ENCODE results near the gene ADAMTS9. TPM values are rescaled to one million over a fixed set of nuclear protein-coding genes. Genes with fewer than 3 reads are reported as not detected.

Gene ADAMTS9
- total RNA-seq, 2 donors from 2014 or later: not detected

DNA sequence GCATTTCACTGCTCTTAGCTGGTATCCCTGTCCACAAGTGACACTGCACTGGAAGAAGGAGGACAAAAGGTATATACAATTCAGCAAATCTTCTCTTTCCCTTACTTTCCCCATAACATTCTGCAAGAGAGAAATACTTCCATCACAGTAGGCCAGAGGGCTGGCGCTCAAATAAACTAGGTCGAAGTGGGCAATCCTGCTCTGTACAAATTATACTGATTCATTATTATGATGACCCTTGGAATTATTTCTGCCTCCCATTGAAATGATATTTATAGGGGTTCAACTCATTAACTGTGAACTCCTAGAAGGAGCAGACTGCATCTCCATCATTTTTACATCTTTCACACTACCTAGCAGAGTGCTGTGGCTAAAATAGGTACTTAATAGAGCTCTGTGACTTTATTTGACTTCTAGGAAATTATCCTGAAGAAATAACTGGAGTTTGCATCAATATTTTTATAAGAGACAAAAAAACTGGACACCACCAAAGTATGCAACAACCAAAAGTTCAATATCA lies 80.7 kb downstream of the ADAMTS9 start:
- Mint-ChIP-seq H3K27ac (no peak overlapping the region), H3K4me3 (no peak overlapping the region), H3K36me3 (peaks cover 4% of the 10 kb centered on the region), H3K9me3 (peaks cover 14% of the 10 kb centered on the region), H3K4me1 (ENCODE audit: low read depth in 2 of 2) (no peaks in the 10 kb centered on the region), H3K27me3 (no peaks in the 10 kb centered on the region)
- ATAC-seq (no peak), DNase-seq (ENCODE audit: low spot score) (no peak)

GRCh38 chr3:64604313-64604712 lies 83.5 kb downstream of the ADAMTS9 start:
- H3K27ac Mint-ChIP-seq: no peak overlapping the region
- H3K27me3 Mint-ChIP-seq: no peaks in the 10 kb centered on the region
- H3K9me3 Mint-ChIP-seq: peaks cover 14% of the 10 kb centered on the region
- no peaks in the 10 kb centered on the region for H3K36me3 Mint-ChIP-seq
- H3K4me1 Mint-ChIP-seq (ENCODE audit: low read depth in 2 of 2): no peaks in the 10 kb centered on the region
- ATAC-seq (no peak), DNase-seq (ENCODE audit: low spot score) (no peak)
- H3K4me3 Mint-ChIP-seq: no peak overlapping the region

DNA sequence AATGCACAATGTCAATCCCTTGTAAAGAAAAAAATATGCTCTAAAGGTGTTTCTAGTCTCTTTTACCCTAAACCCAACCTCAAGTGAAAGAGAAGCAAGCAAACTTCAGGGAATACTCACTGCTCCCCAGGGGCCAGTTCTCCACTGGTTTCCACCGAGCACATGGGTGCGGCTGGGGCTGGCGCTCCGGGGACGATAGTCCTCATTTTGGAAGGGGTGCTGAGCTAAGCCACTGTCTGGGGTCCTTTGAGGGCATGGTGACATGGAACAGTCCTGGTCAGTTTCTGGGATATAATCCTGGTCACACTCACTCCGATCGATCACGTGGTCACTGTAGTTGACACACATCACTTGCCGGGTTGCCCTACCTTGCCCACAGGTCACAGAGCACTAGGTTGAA lies 86.0 kb downstream of the ADAMTS9 start:
- Mint-ChIP-seq H3K4me3 (no peak overlapping the region), H3K9me3 (peaks cover 10% of the 10 kb centered on the region), H3K27ac (no peak overlapping the region), H3K27me3 (no peaks in the 10 kb centered on the region), H3K36me3 (no peaks in the 10 kb centered on the region), H3K4me1 (ENCODE audit: low read depth in 2 of 2) (no peaks in the 10 kb centered on the region)
- DNase-seq (ENCODE audit: low spot score) (no peak), ATAC-seq (no peak)

GRCh38 chr3:64600246-64600950 lies 87.4 kb downstream of the ADAMTS9 start:
- ATAC-seq (no peak), DNase-seq (ENCODE audit: low spot score) (no peak)
- no peaks in the 10 kb centered on the region for H3K36me3 Mint-ChIP-seq
- no peaks in the 10 kb centered on the region for H3K4me1 Mint-ChIP-seq (ENCODE audit: low read depth in 2 of 2)
- no peaks in the 10 kb centered on the region for H3K27me3 Mint-ChIP-seq
- no peak overlapping the region for H3K27ac Mint-ChIP-seq
- no peak overlapping the region for H3K4me3 Mint-ChIP-seq
- peaks cover 6% of the 10 kb centered on the region for H3K9me3 Mint-ChIP-seq

DNA sequence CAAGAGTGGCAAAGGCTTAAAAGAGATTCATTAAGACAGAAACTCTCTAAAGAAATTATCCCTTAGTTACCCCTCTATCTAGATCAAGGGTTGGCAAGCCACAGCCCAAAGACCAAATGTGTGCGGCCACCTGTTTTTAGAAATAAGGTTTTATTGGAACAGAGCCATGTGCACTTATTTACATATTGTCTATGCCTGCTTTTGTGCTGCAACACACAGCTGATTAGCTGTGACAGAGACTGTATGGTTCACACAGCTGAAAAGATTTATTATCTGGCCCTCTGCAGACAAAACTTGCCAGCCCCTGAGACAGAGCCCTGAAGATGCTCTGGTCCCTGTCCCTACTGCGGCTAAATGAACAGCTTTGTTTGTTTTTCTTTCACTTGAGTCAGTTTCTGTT lies 88.1 kb downstream of the ADAMTS9 start:
- H3K27me3 Mint-ChIP-seq: no peaks in the 10 kb centered on the region
- DNase-seq (ENCODE audit: low spot score): no peak
- H3K36me3 Mint-ChIP-seq: no peaks in the 10 kb centered on the region
- ATAC-seq: no peak
- H3K9me3 Mint-ChIP-seq: peaks cover 10% of the 10 kb centered on the region
- no peak overlapping the region for H3K27ac Mint-ChIP-seq
- H3K4me1 Mint-ChIP-seq (ENCODE audit: low read depth in 2 of 2): no peaks in the 10 kb centered on the region
- H3K4me3 Mint-ChIP-seq: no peak overlapping the region

DNA sequence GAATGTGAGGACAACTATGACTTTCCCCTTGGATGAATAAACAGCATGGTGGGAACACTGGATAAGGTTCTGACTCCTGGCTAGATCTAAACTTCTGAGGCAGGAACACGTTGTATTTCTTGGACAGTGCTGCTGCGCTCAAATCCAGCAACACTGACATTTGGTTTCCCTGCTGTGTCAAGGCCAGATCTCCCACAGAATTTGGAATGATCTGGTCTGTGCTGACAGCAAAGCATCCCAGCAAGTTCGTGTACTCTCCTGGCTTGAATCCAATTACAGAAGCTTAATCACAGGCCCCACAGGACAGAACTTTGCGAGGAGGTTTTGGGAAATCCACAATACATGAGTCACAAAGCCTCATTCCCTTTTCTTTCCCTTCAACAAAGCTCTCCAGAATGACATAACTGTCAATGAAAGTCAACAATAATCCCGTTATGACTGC lies 92.5 kb downstream of the ADAMTS9 start:
- Mint-ChIP-seq H3K27me3 (no peaks in the 10 kb centered on the region), H3K4me1 (ENCODE audit: low read depth in 2 of 2) (no peaks in the 10 kb centered on the region), H3K36me3 (no peaks in the 10 kb centered on the region), H3K9me3 (peaks cover 4% of the 10 kb centered on the region), H3K4me3 (no peak overlapping the region), H3K27ac (no peak overlapping the region)
- DNase-seq (ENCODE audit: low spot score): no peak
- ATAC-seq: no peak

- DNase-seq (ENCODE audit: low spot score) (no peak), ATAC-seq (no peak)
- no peaks in the 10 kb centered on the region for H3K27me3 Mint-ChIP-seq
- H3K36me3 Mint-ChIP-seq: no peaks in the 10 kb centered on the region
- H3K27ac Mint-ChIP-seq: no peak overlapping the region
- no peak overlapping the region for H3K4me3 Mint-ChIP-seq
- peaks cover 4% of the 10 kb centered on the region for H3K9me3 Mint-ChIP-seq
- H3K4me1 Mint-ChIP-seq (ENCODE audit: low read depth in 2 of 2): no peaks in the 10 kb centered on the region
Observed at GRCh38 chr3:64594134-64594533, 93.7 kb downstream of the ADAMTS9 start.

DNA sequence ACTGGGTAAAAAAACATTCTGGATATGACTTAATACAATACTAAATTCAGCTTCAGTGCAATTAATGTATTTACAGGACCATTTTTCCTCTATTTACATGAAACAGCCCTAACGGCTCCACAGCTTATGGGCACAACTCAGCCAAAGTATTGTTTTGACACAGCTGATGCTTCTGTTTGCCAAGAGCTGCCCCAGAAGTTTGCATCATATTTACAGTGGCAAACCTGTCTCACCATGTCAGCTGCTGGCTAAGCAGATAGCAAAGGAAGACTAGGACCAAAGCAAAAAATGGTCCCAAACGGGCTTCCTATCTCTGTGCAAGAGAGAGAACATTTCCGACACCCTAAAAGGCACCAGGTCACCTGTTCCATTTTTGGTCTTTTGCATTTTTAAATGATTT lies 94.5 kb downstream of the ADAMTS9 start:
- no peak for DNase-seq (ENCODE audit: low spot score)
- H3K4me3 Mint-ChIP-seq: no peak overlapping the region
- H3K4me1 Mint-ChIP-seq (ENCODE audit: low read depth in 2 of 2): no peaks in the 10 kb centered on the region
- no peaks in the 10 kb centered on the region for H3K27me3 Mint-ChIP-seq
- H3K27ac Mint-ChIP-seq: no peak overlapping the region
- no peaks in the 10 kb centered on the region for H3K36me3 Mint-ChIP-seq
- H3K9me3 Mint-ChIP-seq: peaks cover 4% of the 10 kb centered on the region
- no peak for ATAC-seq

GRCh38 chr3:64591615-64592014 lies 96.2 kb downstream of the ADAMTS9 start:
- no peak overlapping the region for H3K4me3 Mint-ChIP-seq

DNA sequence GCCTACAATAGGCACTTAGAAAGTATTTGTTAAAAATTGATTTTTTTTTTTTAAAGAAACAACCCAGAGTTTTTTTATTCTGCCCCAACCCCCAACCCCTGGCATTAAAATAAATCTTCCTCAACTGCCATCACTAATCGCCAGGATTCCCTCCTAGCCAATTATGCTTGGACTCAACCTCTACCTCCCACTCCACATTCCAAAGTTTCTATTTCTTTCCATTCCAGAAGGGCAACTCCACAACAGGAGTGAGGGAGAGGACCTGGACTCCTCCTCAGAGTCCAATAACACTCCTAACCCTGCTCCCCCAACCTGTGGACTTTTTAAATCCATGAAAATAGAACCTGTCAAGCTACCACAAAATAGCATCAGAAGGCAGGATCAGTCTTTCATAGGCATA lies 99.4 kb downstream of the ADAMTS9 start:
- no peaks in the 10 kb centered on the region for H3K27me3 Mint-ChIP-seq
- H3K4me3 Mint-ChIP-seq: no peak overlapping the region
- ATAC-seq: no peak
- no peaks in the 10 kb centered on the region for H3K4me1 Mint-ChIP-seq (ENCODE audit: low read depth in 2 of 2)
- H3K36me3 Mint-ChIP-seq: no peaks in the 10 kb centered on the region
- DNase-seq (ENCODE audit: low spot score): no peak
- no peaks in the 10 kb centered on the region for H3K9me3 Mint-ChIP-seq
- no peak overlapping the region for H3K27ac Mint-ChIP-seq

More at GRCh38 chr3:64591615-64592014, 96.2 kb downstream of the ADAMTS9 start:
- Mint-ChIP-seq H3K4me1 (ENCODE audit: low read depth in 2 of 2) (no peaks in the 10 kb centered on the region), H3K9me3 (peaks cover 4% of the 10 kb centered on the region), H3K36me3 (no peaks in the 10 kb centered on the region), H3K27me3 (no peaks in the 10 kb centered on the region), H3K27ac (no peak overlapping the region)
- DNase-seq (ENCODE audit: low spot score): no peak
- ATAC-seq: no peak

GRCh38 chr3:64586952-64587351 lies 100.8 kb downstream of the ADAMTS9 start:
- Mint-ChIP-seq H3K4me1 (ENCODE audit: low read depth in 2 of 2) (no peaks in the 10 kb centered on the region), H3K27ac (no peak overlapping the region), H3K9me3 (no peaks in the 10 kb centered on the region), H3K4me3 (no peak overlapping the region), H3K27me3 (no peaks in the 10 kb centered on the region), H3K36me3 (no peaks in the 10 kb centered on the region)
- DNase-seq (ENCODE audit: low spot score) (no peak), ATAC-seq (no peak)

DNA sequence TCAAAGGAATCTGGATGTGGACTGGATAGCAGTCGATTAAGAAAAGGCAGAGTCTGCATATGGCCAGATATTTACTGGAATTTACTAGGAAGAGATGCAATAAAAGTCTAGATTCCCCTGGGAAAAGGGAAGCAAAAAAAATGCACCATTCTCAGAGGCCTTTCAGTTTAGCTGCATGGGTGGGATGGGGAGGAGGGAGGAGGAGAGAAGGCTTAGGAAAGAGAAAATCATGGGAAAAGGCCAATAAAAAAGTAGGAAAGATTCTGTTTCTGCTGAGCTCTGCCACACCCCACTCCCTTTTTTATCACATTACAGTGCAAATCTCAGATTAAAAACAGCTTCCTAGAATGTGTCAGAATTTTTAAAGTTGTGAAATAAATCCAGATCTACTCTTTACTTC lies 103.6 kb downstream of the ADAMTS9 start:
- Mint-ChIP-seq H3K27ac (no peak overlapping the region), H3K4me3 (no peak overlapping the region), H3K9me3 (no peaks in the 10 kb centered on the region), H3K36me3 (no peaks in the 10 kb centered on the region), H3K4me1 (ENCODE audit: low read depth in 2 of 2) (no peaks in the 10 kb centered on the region), H3K27me3 (no peaks in the 10 kb centered on the region)
- DNase-seq (ENCODE audit: low spot score) (no peak), ATAC-seq (no peak)

DNA sequence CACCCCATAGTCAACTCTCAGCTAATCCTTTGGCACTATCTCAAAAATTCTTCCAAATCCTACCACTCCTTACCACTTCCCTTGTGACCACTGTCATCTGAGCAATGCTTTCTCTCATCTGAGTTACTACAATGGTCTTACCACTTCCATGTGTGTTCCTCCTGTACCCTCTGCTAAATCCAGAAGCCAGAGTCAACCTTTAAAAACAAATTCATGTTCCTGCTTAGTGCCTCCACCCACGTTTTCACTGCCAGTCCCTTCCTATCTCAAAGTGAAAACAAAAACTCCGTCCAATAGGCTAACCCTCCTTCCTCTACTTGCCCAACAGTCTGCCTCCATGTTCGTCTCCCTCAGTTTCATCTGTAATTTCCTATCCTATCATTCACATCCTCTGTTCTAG lies 109.0 kb downstream of the ADAMTS9 start:
- H3K27ac Mint-ChIP-seq: no peak overlapping the region
- H3K9me3 Mint-ChIP-seq: peaks cover 9% of the 10 kb centered on the region
- H3K4me1 Mint-ChIP-seq (ENCODE audit: low read depth in 2 of 2): no peaks in the 10 kb centered on the region
- no peaks in the 10 kb centered on the region for H3K36me3 Mint-ChIP-seq
- DNase-seq (ENCODE audit: low spot score) (no peak), ATAC-seq (no peak)
- no peak overlapping the region for H3K4me3 Mint-ChIP-seq
- no peaks in the 10 kb centered on the region for H3K27me3 Mint-ChIP-seq

- Mint-ChIP-seq H3K9me3 (peaks cover 9% of the 10 kb centered on the region), H3K4me3 (no peak overlapping the region), H3K36me3 (no peaks in the 10 kb centered on the region), H3K27me3 (no peaks in the 10 kb centered on the region), H3K4me1 (ENCODE audit: low read depth in 2 of 2) (no peaks in the 10 kb centered on the region), H3K27ac (no peak overlapping the region)
- ATAC-seq: no peak
- no peak for DNase-seq (ENCODE audit: low spot score)
Observed at GRCh38 chr3:64578062-64578770, 109.6 kb downstream of the ADAMTS9 start.

All from natural killer cell treated with Interleukin-12 subunit alpha and Interleukin-12 subunit beta and Interleukin-15 and Interleukin-18, amount 100 ng/mL, for 72 hours (primary cell).